Neuronal stem cell (in vitro differentiated cells): ENCODE data around the gene PATL1.
A peak's percentile ranks its signal among the peaks of the same experiment; 100 is the strongest.

Experiments
- DNase-seq: peaks from one replicate; pipeline ENCODE4 v3.0.0-alpha.2; 2013; ENCODE audit warnings: low spot score
- H2AFZ ChIP-seq: one replicate; pipeline ENCODE4 v1.6.1; 2013; ENCODE audit warnings: mild to moderate bottlenecking, low read length, inconsistent platforms
- H2AK5ac ChIP-seq: 2 replicates; pipeline ENCODE4 v1.6.1; 2013; ENCODE audit warnings: low read depth, mild to moderate bottlenecking, inconsistent platforms, low read length, moderate library complexity, mixed read lengths
- H2BK120ac ChIP-seq: 2 replicates; pipeline ENCODE4 v1.6.1; 2013; ENCODE audit warnings: low read depth, mild to moderate bottlenecking, inconsistent platforms, low read length, moderate library complexity, mixed read lengths
- H2BK12ac ChIP-seq: one replicate; pipeline ENCODE4 v1.6.1; 2013; ENCODE audit warnings: low read length, inconsistent platforms
- H2BK15ac ChIP-seq: 2 replicates; pipeline ENCODE4 v1.6.1; 2013; ENCODE audit warnings: mild to moderate bottlenecking, low read length, inconsistent platforms, mixed read lengths
- H2BK5ac ChIP-seq: one replicate; pipeline ENCODE4 v1.6.1; 2013; ENCODE audit warnings: inconsistent platforms, mild to moderate bottlenecking, low read length, moderate library complexity
- H3K14ac ChIP-seq: one replicate; pipeline ENCODE4 v1.6.1; 2013; ENCODE audit warnings: low read length, inconsistent platforms
- H3K18ac ChIP-seq: 2 replicates; pipeline ENCODE4 v1.6.1; 2013; ENCODE audit warnings: low read length, inconsistent platforms
- H3K23ac ChIP-seq: 2 replicates; pipeline ENCODE4 v1.6.1; 2013; ENCODE audit warnings: low read depth, mild to moderate bottlenecking, mixed read lengths, low read length, inconsistent platforms; ENCODE audit not compliant: poor library complexity
- H3K27ac ChIP-seq: replicated peaks from 3 replicates; pipeline ENCODE4 v1.5.1; 2013; ENCODE audit warnings: low read length, inconsistent platforms
- H3K27me3 ChIP-seq, 3 experiments: 2 replicates each; pipeline ENCODE4 v1.6.1; 2013; ENCODE audit warnings: low read length in 3 of 3, mild to moderate bottlenecking in 2 of 3, inconsistent platforms in 1 of 3, low read depth in 1 of 3, mixed read lengths in 1 of 3, moderate library complexity in 1 of 3; ENCODE audit not compliant: control insufficient read depth in 3 of 3, insufficient read depth in 3 of 3
- H3K36me3 ChIP-seq, 2 donors: replicated peaks in 1 of 2; 2 replicates each; pipeline ENCODE4 v1.6.1; 2013; ENCODE audit warnings: low read length in 2 of 2; ENCODE audit not compliant: control insufficient read depth in 2 of 2, insufficient read depth in 2 of 2
- H3K4ac ChIP-seq: 2 replicates; pipeline ENCODE4 v1.6.1; 2013; ENCODE audit warnings: inconsistent platforms, mild to moderate bottlenecking, low read length, moderate library complexity
- H3K4me1 ChIP-seq, 2 donors: 1 replicate in 1 of 2; 2 replicates in 1 of 2; pipeline ENCODE4 v1.6.1; 2013; ENCODE audit warnings: low read length in 2 of 2, low read depth in 1 of 2; ENCODE audit not compliant: control insufficient read depth in 2 of 2, insufficient read depth in 1 of 2
- H3K4me2 ChIP-seq: one replicate; pipeline ENCODE4 v1.6.1; 2013; ENCODE audit warnings: mild to moderate bottlenecking, low read length, inconsistent platforms; ENCODE audit not compliant: insufficient read depth, poor library complexity, severe bottlenecking
- H3K4me3 ChIP-seq, 2 donors: 2 replicates each; pipeline ENCODE4 v1.5.1; 2013; ENCODE audit warnings: low read length in 2 of 2, mild to moderate bottlenecking in 2 of 2, inconsistent platforms in 1 of 2, moderate library complexity in 1 of 2
- H3K79me1 ChIP-seq: one replicate; pipeline ENCODE4 v1.6.1; 2013; ENCODE audit warnings: low read depth, mild to moderate bottlenecking, inconsistent platforms, low read length, moderate library complexity
- H3K9ac ChIP-seq: one replicate; pipeline ENCODE4 v1.6.1; 2013; ENCODE audit warnings: mild to moderate bottlenecking, low read depth, low read length, inconsistent platforms; ENCODE audit not compliant: poor library complexity
- H3K9me3 ChIP-seq, 2 donors: replicated peaks in 1 of 2; 2 replicates each; pipeline versions ENCODE3 to v1.6.1; 2013; ENCODE audit warnings: low read length in 2 of 2, mild to moderate bottlenecking in 2 of 2, inconsistent platforms in 1 of 2, low read depth in 1 of 2, mixed read lengths in 1 of 2, moderate library complexity in 1 of 2; ENCODE audit not compliant: control insufficient read depth in 2 of 2, insufficient read depth in 1 of 2
- H4K8ac ChIP-seq: one replicate; pipeline ENCODE4 v1.6.1; 2013; ENCODE audit warnings: low read depth, mild to moderate bottlenecking, inconsistent platforms, low read length, moderate library complexity
- H4K91ac ChIP-seq: one replicate; pipeline ENCODE4 v1.6.1; 2013; ENCODE audit warnings: low read length, low read depth, mild to moderate bottlenecking, inconsistent platforms; ENCODE audit not compliant: poor library complexity
- WGBS, 2 donors: extraction: QIAGEN DNeasy Blood & Tissue Kit; methylation state at CpG; one replicate each; pipeline ENCODE4 v1.1.7; 2013; ENCODE audit warnings: missing lambda C conversion rate in 2 of 2, mixed read lengths in 1 of 2; ENCODE audit not compliant: insufficient read length in 2 of 2, insufficient replicate concordance in 1 of 2; ENCODE audit errors: extremely low coverage in 2 of 2; 5-methylcytosine and 5-hydroxymethylcytosine counted together

PATL1 gene

DNA sequence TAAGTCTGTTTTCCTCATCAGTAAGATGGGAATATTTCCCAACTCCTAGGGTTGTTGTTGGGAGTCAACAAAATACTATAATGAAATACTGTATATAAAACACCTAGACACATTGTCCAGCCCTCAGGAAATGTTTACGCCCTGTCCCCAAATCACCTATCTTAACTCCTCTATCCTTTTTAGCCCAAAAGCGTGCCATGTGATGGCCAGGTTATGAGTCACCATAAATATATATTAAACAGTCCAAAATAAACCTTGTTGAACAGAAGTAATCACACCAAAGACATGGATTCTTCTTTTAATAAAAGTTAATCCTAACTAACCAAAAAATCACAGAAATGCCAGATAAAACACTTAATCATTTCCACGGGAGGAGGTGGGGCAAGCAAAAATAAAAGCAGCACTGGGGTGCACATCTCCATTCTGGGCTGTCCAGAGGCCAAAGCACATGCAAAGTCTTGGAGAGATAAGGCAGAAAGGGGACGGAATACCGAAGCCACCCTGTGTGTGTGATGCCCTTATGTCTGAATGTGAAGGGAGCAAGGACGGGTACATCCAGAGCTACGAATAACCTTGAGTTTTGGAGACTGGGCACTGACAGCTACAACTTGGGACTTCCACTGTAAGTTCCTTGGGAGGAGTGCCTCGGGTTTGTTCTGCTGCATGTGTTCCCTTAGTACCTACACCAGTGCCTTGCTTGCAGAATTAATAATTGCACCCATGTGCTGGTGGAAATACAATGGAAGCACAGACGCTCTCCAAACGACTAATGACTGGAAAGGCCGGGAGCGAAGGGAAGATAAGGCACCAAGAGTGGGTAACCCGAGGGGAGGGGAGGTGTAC, 54.3 kb downstream of the PATL1 start:
- Histone ChIP-seq H2BK5ac (peak overlapping the region; percentile 56), H3K14ac (no peak overlapping the region), H2BK15ac (no peak overlapping the region), H3K4ac (no peak overlapping the region), H3K9ac (peak overlapping the region; percentile 91), H3K23ac (peak overlapping the region; percentile 89), H4K8ac (no peak overlapping the region), H3K27me3 (no peaks in the 10 kb centered on the region), H3K79me1 (no peaks in the 10 kb centered on the region), H3K36me3 (peaks cover 7 to 35% of the 10 kb centered on the region in 2 donors), H2BK12ac (no peak overlapping the region), H2AK5ac (peak overlapping the region; percentile 14), H3K4me1 (peaks cover 5 to 14% of the 10 kb centered on the region in 2 donors), H4K91ac (no peak overlapping the region), H3K4me3 (peak overlapping the region; percentile 85 to 89), H3K4me2 (peak overlapping the region; percentile 86), H3K9me3 (no peaks in the 10 kb centered on the region), H3K18ac (no peak overlapping the region), H2BK120ac (no peak overlapping the region), H3K27ac (no peak overlapping the region), H2AFZ (peak overlapping the region; percentile 91)
- no peak for DNase-seq
- no CpG with 5 or more reads among the region's 13 CpGs for WGBS, 2 donors

DNA sequence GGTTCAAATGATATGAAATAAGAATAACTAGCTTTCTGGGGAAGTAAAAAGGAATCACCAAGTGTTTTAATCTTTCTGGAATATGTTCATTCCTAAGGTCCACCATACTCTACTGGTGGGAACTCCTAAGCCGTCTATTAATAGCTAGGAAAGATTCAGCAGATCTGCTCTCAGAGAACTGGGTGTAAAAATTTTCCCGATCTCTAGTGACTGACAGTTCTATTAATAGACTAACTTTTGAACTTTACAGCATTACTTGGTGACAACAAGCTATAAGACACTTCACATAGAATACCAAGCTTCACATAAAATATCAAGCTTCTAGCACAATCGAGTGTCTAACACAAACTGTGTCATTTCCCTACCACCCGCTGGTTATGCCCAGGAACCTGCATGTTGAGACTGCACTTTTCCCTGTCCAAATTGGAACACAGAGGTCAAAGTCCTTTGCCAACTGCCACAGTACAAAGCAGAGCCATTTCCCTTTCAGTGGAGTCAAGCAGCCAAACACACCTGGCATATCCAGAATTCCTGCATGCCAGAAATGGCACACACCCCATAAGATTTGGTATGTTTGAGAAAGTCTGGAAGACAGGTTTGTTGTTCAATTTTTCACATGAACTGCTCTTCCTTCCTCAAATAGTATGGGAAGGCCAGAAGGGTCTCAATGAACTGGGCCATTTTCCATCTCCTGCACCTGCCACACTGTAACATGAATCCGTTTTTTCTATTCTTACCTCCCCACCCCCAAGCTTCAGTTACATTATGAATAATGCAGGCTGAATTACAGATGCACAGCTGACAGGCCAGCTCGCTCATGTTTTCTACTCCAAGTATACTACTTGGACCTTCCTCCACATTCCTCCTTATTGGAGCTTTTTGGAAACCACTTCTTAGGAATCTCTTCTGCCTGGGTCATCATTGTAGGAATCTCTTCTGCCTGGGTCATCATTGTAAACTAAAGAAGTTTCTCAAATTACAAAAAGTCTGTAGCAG, 57.0 kb downstream of the PATL1 start:
- Histone ChIP-seq H2BK120ac (no peak overlapping the region), H3K4me1 (peaks cover 5 to 14% of the 10 kb centered on the region in 2 donors), H3K9ac (no peak overlapping the region), H2BK15ac (no peak overlapping the region), H2BK12ac (no peak overlapping the region), H4K91ac (no peak overlapping the region), H3K4me3 (no peak overlapping the region), H2AFZ (no peak overlapping the region), H3K79me1 (no peaks in the 10 kb centered on the region), H3K4ac (no peak overlapping the region), H3K4me2 (no peak overlapping the region), H3K9me3 (no peaks in the 10 kb centered on the region), H2AK5ac (no peak overlapping the region), H3K36me3 (peaks cover 21 to 61% of the 10 kb centered on the region in 2 donors), H3K14ac (no peak overlapping the region), H3K18ac (no peak overlapping the region), H2BK5ac (no peak overlapping the region), H3K23ac (no peak overlapping the region), H4K8ac (no peak overlapping the region), H3K27ac (no peak overlapping the region), H3K27me3 (no peaks in the 10 kb centered on the region)
- no peak for DNase-seq
- no CpG with 5 or more reads among the region's 6 CpGs for WGBS, 2 donors

DNA sequence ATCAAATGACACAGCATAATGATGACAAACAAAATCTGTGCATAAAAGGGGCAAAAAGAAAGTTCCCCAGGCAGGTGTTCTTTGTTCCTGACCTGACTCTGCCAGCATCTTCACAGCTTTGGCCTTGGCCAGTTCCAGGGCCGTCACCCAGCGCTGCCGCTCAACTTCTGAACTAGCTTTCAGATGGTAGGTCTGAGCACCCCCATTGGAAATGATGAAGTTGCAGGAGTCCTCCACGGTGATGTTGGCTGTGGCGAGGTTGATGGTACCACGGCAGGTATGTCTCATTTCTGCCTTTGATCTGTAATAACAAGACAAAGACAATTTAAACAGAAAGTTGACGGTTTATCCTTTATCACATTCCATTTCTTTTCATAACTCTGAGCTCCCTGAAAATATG, 58.5 kb downstream of the PATL1 start:
- H3K18ac ChIP-seq: no peak overlapping the region
- H3K9me3 ChIP-seq: no peaks in the 10 kb centered on the region
- H3K27ac ChIP-seq: no peak overlapping the region
- no peak overlapping the region for H3K4me2 ChIP-seq
- no peak overlapping the region for H3K9ac ChIP-seq
- WGBS, 2 donors: no CpG with 5 or more reads among the region's 7 CpGs
- H4K91ac ChIP-seq: no peak overlapping the region
- H2AFZ ChIP-seq: no peak overlapping the region
- H3K79me1 ChIP-seq: no peaks in the 10 kb centered on the region
- H2BK12ac ChIP-seq: no peak overlapping the region
- no peak overlapping the region for H2BK120ac ChIP-seq
- DNase-seq: no peak
- H3K27me3 ChIP-seq: no peaks in the 10 kb centered on the region
- no peak overlapping the region for H4K8ac ChIP-seq
- H3K4me3 ChIP-seq: no peak overlapping the region
- peaks cover 5 to 14% of the 10 kb centered on the region in 2 donors for H3K4me1 ChIP-seq
- H3K36me3 ChIP-seq: peaks cover 25 to 77% of the 10 kb centered on the region in 2 donors
- no peak overlapping the region for H3K4ac ChIP-seq
- H2BK15ac ChIP-seq: no peak overlapping the region
- H3K14ac ChIP-seq: no peak overlapping the region
- no peak overlapping the region for H3K23ac ChIP-seq
- H2BK5ac ChIP-seq: no peak overlapping the region
- H2AK5ac ChIP-seq: no peak overlapping the region
